ENCODE data around the gene MBOAT2. TPM values are rescaled to one million over a fixed set of nuclear protein-coding genes. Genes with fewer than 3 reads are reported as not detected.

The MBOAT2 gene
- total and polyA plus RNA-seq, 2 of the 13 experiments (the other 11 are each of a cell fraction or from before 2014, with no cell fraction given): 0.11 to 0.36 TPM

- TF ChIP-seq NCOA1 (CRISPR knock-in tag; IDR thresholded peaks at IDR 0.05) (no peak), ZNF280B (CRISPR knock-in tag; IDR thresholded peaks at IDR 0.05; ENCODE audit: borderline replicate concordance) (no peak), ZSCAN30 (CRISPR knock-in tag; IDR thresholded peaks at IDR 0.05) (no peak), ZNF282 (IDR thresholded peaks at IDR 0.05; ENCODE audit: partially characterized antibody) (no peak), ZNF333 (CRISPR knock-in tag; IDR thresholded peaks at IDR 0.05; ENCODE audit: borderline replicate concordance) (no peak), RNF219 (CRISPR knock-in tag; IDR thresholded peaks at IDR 0.05) (no peak), SKI (IDR thresholded peaks at IDR 0.05; ENCODE audit: partially characterized antibody) (no peak), PPARG (CRISPR knock-in tag; conservative IDR thresholded peaks at IDR 0.05) (no peak), HNF1A (IDR thresholded peaks at IDR 0.05; ENCODE audit: low read depth) (no peak), HNF1A (CRISPR knock-in tag; IDR thresholded peaks at IDR 0.05; ENCODE audit: borderline replicate concordance) (no peak), EEA1 (CRISPR knock-in tag; IDR thresholded peaks at IDR 0.05; ENCODE audit: borderline replicate concordance) (no peak)
- DNase-seq (ENCODE audit: low spot score): no peak
- Histone ChIP-seq H3K9me3 (ENCODE audit: low read length) (no peaks in the 10 kb centered on the region), H2AFZ (ENCODE audit: low read length) (no peak overlapping the region), H3K4me3 (replicated peaks in 1 of 3; ENCODE audit: insufficient read depth in 1 of 3, low read depth in 2 of 3, low read length in 3 of 3) (no peak overlapping the region), H3K27me3 (ENCODE audit: control insufficient read depth in 1 of 2, insufficient read depth in 2 of 2, low read length in 2 of 2) (peaks cover 0 to 7% of the 10 kb centered on the region in 2 experiments; a peak in 1 of 5 replicates), H3K27ac (ENCODE audit: extremely low read length, insufficient read depth, low read length) (no peak overlapping the region), H4K20me1 (ENCODE audit: insufficient read depth, low read length) (no peaks in the 10 kb centered on the region), H3K4me2 (ENCODE audit: low read depth, low read length) (no peak overlapping the region), H3K4me1 (ENCODE audit: insufficient read depth, low read length) (no peaks in the 10 kb centered on the region), H3K79me2 (ENCODE audit: insufficient read depth, low read length) (no peaks in the 10 kb centered on the region), H3K9ac (ENCODE audit: insufficient read depth, low read depth, low read length) (no peak overlapping the region), H3K36me3 (replicated peaks in 1 of 2; ENCODE audit: control insufficient read depth in 1 of 2, insufficient read depth in 2 of 2, low read length in 2 of 2) (no peaks in the 10 kb centered on the region)
- POLR2A ChIA-PET: no interaction called here
- in situ Hi-C loops (cut with HindIII; ENCODE audit: extremely low pct_ligation_motif_present, low pct_unique_long_range_greater_than_20kb): no loop called here
- intact Hi-C loops (cut with micrococcal nuclease; ENCODE audit: unreplicated experiment): no loop called here
- FAIRE-seq: no peak
- CTCF ChIA-PET (ENCODE audit: low intra/inter-chr PET ratio, low total read pairs): no interaction called here
- ATAC-seq: no peak
- WGBS (ENCODE audit: low lambda C conversion rate): 38% methylated on average over 7 of the region's 7 CpGs
- no TSS peak for BruUV-seq (replicated peaks)
These were observed 117.9 kb downstream of the MBOAT2 start for GRCh38 chr2:8885449-8886201.

Measured in HepG2 (cell line).